Left lung (tissue), 10 donors: ENCODE measurements around the gene AKNA. TPM values are rescaled to one million over a fixed set of nuclear protein-coding genes. Genes with fewer than 3 reads are reported as not detected.

Experiments
- ATAC-seq: fragments of 200-7000 bp; cut with Tn5 transposase; one replicate; pipeline ENCODE4 v1.9.1; 2020; ENCODE audit warnings: moderate library complexity
- DNase-seq, 4 donors: peaks; one replicate each; pipeline ENCODE4 v3.0.0-alpha.2; 2013 to 2020
- H3K27ac ChIP-seq, 2 donors: fragments of 200-600 bp; sonication (generic) in 1 of 2; one replicate each; pipeline versions ENCODE4 v1.5.0 to v1.8.0; 2020 to 2021
- H3K27me3 ChIP-seq, 2 donors: fragments of 200-600 bp; sonication (generic) in 1 of 2; one replicate each; pipeline versions ENCODE4 v1.5.0 to v1.8.0; 2020 to 2021
- H3K36me3 ChIP-seq, 2 donors: fragments of 200-600 bp; sonication (generic) in 1 of 2; one replicate each; pipeline versions ENCODE4 v1.5.0 to v1.8.0; 2020 to 2021
- H3K4me1 ChIP-seq, 2 donors: fragments of 200-600 bp; one replicate each; pipeline ENCODE4 v1.8.0; 2021
- H3K4me3 ChIP-seq, 2 donors: fragments of 200-600 bp; sonication (generic) in 1 of 2; one replicate each; pipeline versions ENCODE4 v1.5.0 to v1.8.0; 2020 to 2021; ENCODE audit warnings: mild to moderate bottlenecking in 1 of 2
- H3K9me3 ChIP-seq, 2 donors: fragments of 200-600 bp; sonication (generic) in 1 of 2; one replicate each; pipeline versions ENCODE4 v1.5.0 to v1.8.0; 2020 to 2021
- intact Hi-C, 2 donors: fragments of 100-400 bp; cut with DNase I; formaldehyde crosslinking; loops; one replicate each; pipeline versions ENCODE4 v1.11.2 to v1.14.2; 2022
- polyA plus RNA-seq, 6 donors: library from polyadenylated mRNA; unstranded; fragments of 120-200 nt; gene quantifications; one replicate each; pipeline ENCODE4 v1.2.1, GENCODE V29; 2013; ENCODE audit not compliant: insufficient read length in 6 of 6
- total RNA-seq, 2 donors: library from RNA; stranded (reverse); fragmentation: NEBNext Ultra II Directional; extraction: Animal tissue kit (Norgen Biotek cat#: 25700); gene quantifications; one replicate each; pipeline ENCODE4 v1.2.1, GENCODE V29; 2021
- TF ChIP-seq, protein P1 (sequence below), 2 donors: fragments of 200-600 bp; sonication (generic) in 1 of 2; IDR thresholded peaks; one replicate each; pipeline versions ENCODE4 v1.5.0 to v1.8.0; 2021; ENCODE audit warnings: antibody characterized with exemption in 2 of 2
- donor health status: DM: no; HTN: yes; CAD: no.
- donor health status: DM: no; HTN: no; CAD: no.

Gene AKNA
- total and polyA plus RNA-seq, 8 donors: 25.1 to 55.3 (median 36.7) TPM

DNA sequence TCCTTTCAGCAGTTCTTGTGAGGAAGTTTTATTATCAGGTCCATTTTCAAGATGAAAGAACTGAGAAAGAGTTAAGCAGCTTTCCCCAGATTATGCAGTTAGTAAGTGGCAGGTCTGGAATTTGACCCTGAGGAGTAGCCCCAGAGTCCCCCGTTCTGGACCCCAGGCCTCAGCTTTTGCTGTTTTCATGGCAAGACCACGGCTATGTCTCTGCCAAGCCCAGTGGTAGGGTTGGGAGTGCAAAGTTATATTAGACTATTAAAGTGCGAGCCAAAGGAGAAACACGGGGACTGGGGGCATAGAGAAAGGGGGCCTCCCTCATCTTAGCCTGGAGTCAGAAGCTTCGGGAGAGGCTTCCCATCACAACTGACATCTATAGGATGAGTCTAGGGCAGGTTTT is 84.2 kb downstream of the AKNA start:
- H3K4me1 ChIP-seq: peaks cover 0 to 5% of the 10 kb centered on the region in 2 donors
- no peak for ATAC-seq
- no peak overlapping the region for H3K4me3 ChIP-seq
- DNase-seq: peak in 1 of 4 donors; percentile 21
- H3K27me3 ChIP-seq: no peaks in the 10 kb centered on the region
- H3K9me3 ChIP-seq: no peaks in the 10 kb centered on the region
- intact Hi-C loops: no loop called here
- H3K36me3 ChIP-seq: peaks cover 0 to 10% of the 10 kb centered on the region in 2 donors
- H3K27ac ChIP-seq: no peak overlapping the region
- TF ChIP-seq, protein P1, sequence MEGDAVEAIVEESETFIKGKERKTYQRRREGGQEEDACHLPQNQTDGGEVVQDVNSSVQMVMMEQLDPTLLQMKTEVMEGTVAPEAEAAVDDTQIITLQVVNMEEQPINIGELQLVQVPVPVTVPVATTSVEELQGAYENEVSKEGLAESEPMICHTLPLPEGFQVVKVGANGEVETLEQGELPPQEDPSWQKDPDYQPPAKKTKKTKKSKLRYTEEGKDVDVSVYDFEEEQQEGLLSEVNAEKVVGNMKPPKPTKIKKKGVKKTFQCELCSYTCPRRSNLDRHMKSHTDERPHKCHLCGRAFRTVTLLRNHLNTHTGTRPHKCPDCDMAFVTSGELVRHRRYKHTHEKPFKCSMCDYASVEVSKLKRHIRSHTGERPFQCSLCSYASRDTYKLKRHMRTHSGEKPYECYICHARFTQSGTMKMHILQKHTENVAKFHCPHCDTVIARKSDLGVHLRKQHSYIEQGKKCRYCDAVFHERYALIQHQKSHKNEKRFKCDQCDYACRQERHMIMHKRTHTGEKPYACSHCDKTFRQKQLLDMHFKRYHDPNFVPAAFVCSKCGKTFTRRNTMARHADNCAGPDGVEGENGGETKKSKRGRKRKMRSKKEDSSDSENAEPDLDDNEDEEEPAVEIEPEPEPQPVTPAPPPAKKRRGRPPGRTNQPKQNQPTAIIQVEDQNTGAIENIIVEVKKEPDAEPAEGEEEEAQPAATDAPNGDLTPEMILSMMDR (IDR thresholded peaks at IDR 0.05): no peak

DNA sequence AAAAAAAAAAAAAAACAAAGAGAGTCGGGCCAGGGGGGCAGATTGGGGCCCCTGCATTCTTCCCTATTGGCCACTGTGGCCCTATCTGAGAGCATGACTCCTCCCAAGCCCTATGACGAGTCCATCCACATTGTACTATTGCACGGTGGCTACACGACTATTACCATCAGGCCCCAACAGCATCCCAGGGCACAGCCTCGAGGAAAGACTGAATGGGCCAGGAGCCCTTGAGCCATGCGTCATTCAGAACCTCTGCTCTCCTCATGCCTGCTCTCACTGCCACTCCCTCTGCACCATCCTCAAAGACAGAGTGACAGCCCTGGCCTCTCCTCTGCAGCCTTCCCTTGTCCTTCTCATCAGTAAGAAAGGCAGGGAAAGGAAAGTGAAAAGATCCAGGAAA is 85.1 kb downstream of the AKNA start:
- no peak overlapping the region for H3K4me3 ChIP-seq
- TF ChIP-seq, protein P1 (IDR thresholded peaks at IDR 0.05): no peak
- peaks cover 0 to 10% of the 10 kb centered on the region in 2 donors for H3K36me3 ChIP-seq
- H3K9me3 ChIP-seq: no peaks in the 10 kb centered on the region
- DNase-seq (peak in 1 of 4 donors; percentile 14), ATAC-seq (no peak)
- peaks cover 0 to 5% of the 10 kb centered on the region in 2 donors for H3K4me1 ChIP-seq
- H3K27ac ChIP-seq: no peak overlapping the region
- intact Hi-C loops: no loop called here
- H3K27me3 ChIP-seq: no peaks in the 10 kb centered on the region

DNA sequence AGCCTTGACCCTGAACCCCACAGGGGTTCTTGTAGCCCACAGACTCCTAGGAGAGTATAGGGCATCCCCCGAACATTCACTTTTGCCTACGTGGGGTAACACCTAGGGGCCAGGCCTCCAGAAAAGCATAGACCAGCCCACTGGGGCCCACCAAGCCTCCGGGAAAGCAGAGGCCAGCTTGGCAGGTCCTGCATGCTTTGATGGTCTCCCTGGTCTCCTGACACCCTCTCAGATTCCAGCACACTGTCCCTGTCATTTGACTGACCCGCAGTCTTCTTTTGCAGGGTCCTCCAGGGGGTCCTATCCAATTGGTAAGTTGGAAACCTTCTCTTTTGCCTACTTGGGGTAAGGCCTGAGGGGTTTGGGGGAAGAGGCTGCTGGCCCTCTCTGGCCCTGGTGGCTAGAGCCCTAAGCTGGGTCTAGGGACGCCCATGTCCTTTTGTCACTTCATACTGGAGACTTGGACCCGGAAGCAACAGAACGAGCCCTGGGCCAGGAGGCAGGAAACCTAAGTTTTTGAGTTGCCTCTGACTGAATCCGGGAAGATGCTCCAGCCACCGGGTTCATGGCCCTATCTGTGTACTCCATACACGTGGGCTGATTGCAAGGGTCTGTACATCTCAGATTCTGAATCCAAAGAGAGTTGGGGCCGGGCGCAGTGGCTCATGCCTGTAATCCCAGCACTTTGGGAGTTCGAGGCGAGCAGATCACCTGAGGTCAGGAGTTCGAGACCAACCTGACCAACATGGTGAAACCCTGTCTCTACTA is 85.8 kb downstream of the AKNA start:
- Histone ChIP-seq H3K27ac (no peak overlapping the region), H3K27me3 (no peaks in the 10 kb centered on the region), H3K4me1 (peaks cover 0 to 5% of the 10 kb centered on the region in 2 donors), H3K9me3 (no peaks in the 10 kb centered on the region), H3K4me3 (no peak overlapping the region), H3K36me3 (peaks cover 0 to 10% of the 10 kb centered on the region in 2 donors)
- intact Hi-C loops: no loop called here
- TF ChIP-seq, protein P1 (IDR thresholded peaks at IDR 0.05): no peak
- DNase-seq (peak in 1 of 4 donors; percentile 12), ATAC-seq (no peak)

DNA sequence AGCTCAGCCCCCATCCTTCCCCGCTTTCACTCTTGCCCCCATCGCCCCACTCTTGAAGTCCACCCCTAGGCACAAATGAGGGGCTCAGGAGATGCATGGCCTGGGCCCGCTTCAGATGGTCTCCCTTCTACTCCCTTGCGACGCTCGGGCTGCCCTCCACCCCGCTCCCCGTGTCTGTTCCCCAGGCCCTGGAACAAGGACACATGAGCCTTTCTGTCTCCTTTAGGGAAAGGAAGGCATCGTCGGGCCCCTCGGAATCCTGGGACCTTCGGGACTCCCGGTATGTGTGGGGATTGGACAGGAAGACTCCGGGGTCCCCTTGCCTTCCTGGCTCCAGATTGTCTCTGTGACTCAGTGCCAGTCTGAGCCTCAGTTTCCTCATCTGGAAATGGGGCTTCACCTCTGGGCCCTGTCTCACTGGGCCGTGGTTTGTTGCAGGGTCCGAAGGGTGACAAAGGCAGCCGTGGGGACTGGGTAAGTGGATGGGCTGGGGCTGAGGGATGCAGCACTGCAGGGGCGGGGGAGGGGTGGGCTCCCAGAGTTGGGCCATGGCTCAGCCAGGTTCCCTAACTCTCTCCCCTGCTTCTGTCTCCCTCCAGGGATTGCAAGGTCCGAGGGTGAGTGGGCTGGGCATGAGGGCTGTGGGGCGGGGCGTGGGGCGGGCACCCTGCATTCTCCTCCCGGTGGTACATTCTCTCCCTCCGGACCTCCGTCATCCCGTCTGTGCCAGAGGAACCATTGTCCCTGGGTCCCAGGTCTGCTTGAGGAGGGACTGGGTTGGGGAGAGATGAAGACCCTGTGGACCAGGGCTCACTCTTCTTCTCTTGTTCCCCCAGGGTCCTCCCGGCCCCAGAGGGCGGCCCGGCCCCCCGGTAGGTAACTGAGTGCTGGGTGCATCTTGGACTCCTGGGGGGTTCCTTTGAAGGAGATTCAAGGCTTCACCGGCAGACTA is 86.7 kb downstream of the AKNA start:
- no peak overlapping the region for H3K27ac ChIP-seq
- H3K36me3 ChIP-seq: peaks cover 0 to 10% of the 10 kb centered on the region in 2 donors
- intact Hi-C loops: no loop called here
- H3K27me3 ChIP-seq: no peaks in the 10 kb centered on the region
- peaks cover 0 to 5% of the 10 kb centered on the region in 2 donors for H3K4me1 ChIP-seq
- TF ChIP-seq, protein P1 (IDR thresholded peaks at IDR 0.05): no peak
- H3K9me3 ChIP-seq: peaks cover 0 to 2% of the 10 kb centered on the region in 2 donors
- DNase-seq (peak in 1 of 4 donors; percentile 28), ATAC-seq (no peak)
- no peak overlapping the region for H3K4me3 ChIP-seq
